ENCODE results near the gene EGFL8. TPM values are rescaled to one million over a fixed set of nuclear protein-coding genes. Genes with fewer than 3 reads are reported as not detected.

The EGFL8 gene
- total and polyA plus RNA-seq, 9 of the 15 experiments (the other 6 are each of a cell fraction or from before 2014, with no cell fraction given), result 2.2 to 47.4 (median 14.2) TPM

GRCh38 chr6:32153564-32154513 lies 10.6 kb upstream of the EGFL8 start, which contains the start of gene PPT2 (continued):
- TF ChIP-seq, protein P1, sequence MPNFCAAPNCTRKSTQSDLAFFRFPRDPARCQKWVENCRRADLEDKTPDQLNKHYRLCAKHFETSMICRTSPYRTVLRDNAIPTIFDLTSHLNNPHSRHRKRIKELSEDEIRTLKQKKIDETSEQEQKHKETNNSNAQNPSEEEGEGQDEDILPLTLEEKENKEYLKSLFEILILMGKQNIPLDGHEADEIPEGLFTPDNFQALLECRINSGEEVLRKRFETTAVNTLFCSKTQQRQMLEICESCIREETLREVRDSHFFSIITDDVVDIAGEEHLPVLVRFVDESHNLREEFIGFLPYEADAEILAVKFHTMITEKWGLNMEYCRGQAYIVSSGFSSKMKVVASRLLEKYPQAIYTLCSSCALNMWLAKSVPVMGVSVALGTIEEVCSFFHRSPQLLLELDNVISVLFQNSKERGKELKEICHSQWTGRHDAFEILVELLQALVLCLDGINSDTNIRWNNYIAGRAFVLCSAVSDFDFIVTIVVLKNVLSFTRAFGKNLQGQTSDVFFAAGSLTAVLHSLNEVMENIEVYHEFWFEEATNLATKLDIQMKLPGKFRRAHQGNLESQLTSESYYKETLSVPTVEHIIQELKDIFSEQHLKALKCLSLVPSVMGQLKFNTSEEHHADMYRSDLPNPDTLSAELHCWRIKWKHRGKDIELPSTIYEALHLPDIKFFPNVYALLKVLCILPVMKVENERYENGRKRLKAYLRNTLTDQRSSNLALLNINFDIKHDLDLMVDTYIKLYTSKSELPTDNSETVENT (CRISPR knock-in tag; IDR thresholded peaks at IDR 0.05), result no peak
- TF ChIP-seq RCOR1 (IDR thresholded peaks at IDR 0.05; ENCODE audit: borderline replicate concordance in 1 of 2, low read depth in 2 of 2, low read length in 2 of 2) (peak in 1 of 2 experiments; percentile 7; a peak in 1 of 4 replicates), MEIS2 (IDR thresholded peaks at IDR 0.05; ENCODE audit: partially characterized antibody) (peak; percentile 29), CREB1 (IDR thresholded peaks at IDR 0.05) (peak; percentile 99), CREB1 (CRISPR knock-in tag; IDR thresholded peaks at IDR 0.05) (peak; percentile 99), DMBX1 (CRISPR knock-in tag; IDR thresholded peaks at IDR 0.05; ENCODE audit: borderline replicate concordance) (no peak), MCM7 (IDR thresholded peaks at IDR 0.05) (no peak), NELFE (IDR thresholded peaks at IDR 0.05; ENCODE audit: insufficient read depth, insufficient read length) (no peak), CTCFL (IDR thresholded peaks at IDR 0.05; ENCODE audit: borderline replicate concordance, insufficient read depth, low read depth, low read length, poor library complexity, severe bottlenecking) (peak; percentile 61), ATF1 (CRISPR knock-in tag; IDR thresholded peaks at IDR 0.05) (peak; percentile 91), ATF1 (tag; IDR thresholded peaks at IDR 0.05) (peak; percentile 98), GABPB2 (CRISPR knock-in tag; conservative IDR thresholded peaks at IDR 0.05) (no peak), ARNT (IDR thresholded peaks at IDR 0.05) (peak in 1 of 2 experiments; percentile 84; a peak in 3 of 4 replicates), NUFIP1 (IDR thresholded peaks at IDR 0.05; ENCODE audit: partially characterized antibody) (no peak), ZNF324 (CRISPR knock-in tag; IDR thresholded peaks at IDR 0.05) (no peak), ZZZ3 (IDR thresholded peaks at IDR 0.05) (no peak), NFRKB (IDR thresholded peaks at IDR 0.05; ENCODE audit: low read depth) (no peak; the same call in 1 of the 2 replicates), ZNF274 (IDR thresholded peaks at IDR 0.05; ENCODE audit: borderline replicate concordance, low read depth, low read length) (no peak), ZNF655 (CRISPR knock-in tag; IDR thresholded peaks at IDR 0.05) (no peak), SMARCC2 (IDR thresholded peaks at IDR 0.05; ENCODE audit: low read depth) (no peak; the same call in 1 of the 2 replicates), TCF3 (CRISPR knock-in tag; IDR thresholded peaks at IDR 0.05) (no peak), ERF (CRISPR knock-in tag; IDR thresholded peaks at IDR 0.05) (no peak)
- TF ChIP-seq, protein P2, sequence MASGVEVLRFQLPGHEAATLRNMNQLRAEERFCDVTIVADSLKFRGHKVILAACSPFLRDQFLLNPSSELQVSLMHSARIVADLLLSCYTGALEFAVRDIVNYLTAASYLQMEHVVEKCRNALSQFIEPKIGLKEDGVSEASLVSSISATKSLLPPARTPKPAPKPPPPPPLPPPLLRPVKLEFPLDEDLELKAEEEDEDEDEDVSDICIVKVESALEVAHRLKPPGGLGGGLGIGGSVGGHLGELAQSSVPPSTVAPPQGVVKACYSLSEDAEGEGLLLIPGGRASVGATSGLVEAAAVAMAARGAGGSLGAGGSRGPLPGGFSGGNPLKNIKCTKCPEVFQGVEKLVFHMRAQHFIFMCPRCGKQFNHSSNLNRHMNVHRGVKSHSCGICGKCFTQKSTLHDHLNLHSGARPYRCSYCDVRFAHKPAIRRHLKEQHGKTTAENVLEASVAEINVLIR (CRISPR knock-in tag; IDR thresholded peaks at IDR 0.05), result peak; percentile 92

Data from K562 (cell line).